ENCODE results near the gene BIRC3. TPM values are rescaled to one million over a fixed set of nuclear protein-coding genes. Genes with fewer than 3 reads are reported as not detected.

The BIRC3 gene
- total RNA-seq, 1 experiment from 2014 or later, result 0.07 TPM

Other genes with a start within 250 kb of the BIRC3 start
- gene YAP1, start 207.0 kb upstream of the BIRC3 start, total RNA-seq (2014; rRNA removed; shearing (Covaris generic)), result 30.7 and 44.6 TPM in 2 replicates
- gene BIRC2, start 29.7 kb downstream of the BIRC3 start, total RNA-seq (2014; rRNA removed; shearing (Covaris generic)), result 97.0 and 105 TPM in 2 replicates
- 78.0 and 104 TPM in 2 replicates for gene TMEM123, start 135.3 kb downstream of the BIRC3 start, total RNA-seq (2014; rRNA removed; shearing (Covaris generic))
- gene MMP7, start 213.3 kb downstream of the BIRC3 start, total RNA-seq (2014; rRNA removed; shearing (Covaris generic)), result not detected in 2 replicates

Measured in G401 (cell line).